Liver (tissue), 3 donors: ENCODE results near the gene TNKS2.

ENCODE experiments used
- EGR1 ChIP-seq, 2 donors: IDR thresholded peaks; 2 replicates each; pipeline ENCODE4 v1.6.1; 2016 to 2018; ENCODE audit warnings: antibody characterized with exemption in 2 of 2, low read depth in 2 of 2
- GABPA ChIP-seq, 2 donors: IDR thresholded peaks in 1 of 2; conservative IDR thresholded peaks in 1 of 2; 2 replicates each; pipeline ENCODE4 v1.6.1; 2016; ENCODE audit warnings: antibody characterized with exemption in 2 of 2, mild to moderate bottlenecking in 1 of 2, moderate library complexity in 1 of 2
- NR2F2 ChIP-seq: IDR thresholded peaks from 2 replicates; pipeline ENCODE4 v1.6.1; 2016; ENCODE audit warnings: antibody characterized with exemption
- RAD21 ChIP-seq, 2 donors: IDR thresholded peaks; 2 replicates each; pipeline ENCODE4 v1.6.1; 2016; ENCODE audit warnings: antibody characterized with exemption in 2 of 2, mild to moderate bottlenecking in 2 of 2
- TAF1 ChIP-seq: conservative IDR thresholded peaks from 2 replicates; pipeline ENCODE4 v1.6.1; 2016; ENCODE audit warnings: antibody characterized with exemption, mild to moderate bottlenecking
- YY1 ChIP-seq: IDR thresholded peaks from 2 replicates; pipeline ENCODE4 v1.6.1; 2016; ENCODE audit warnings: antibody characterized with exemption, mild to moderate bottlenecking
- TF ChIP-seq, protein P1 (sequence below): fragments of 150-350 bp; IDR thresholded peaks from 2 replicates; pipeline ENCODE4 v1.5.1; 2017; ENCODE audit warnings: improper control_type of control experiment, low read depth, low read length; ENCODE audit not compliant: missing input control
- TF ChIP-seq, protein P2 (sequence below): IDR thresholded peaks from 2 replicates; pipeline ENCODE4 v1.6.1; 2016; ENCODE audit warnings: antibody characterized with exemption
- TF ChIP-seq, protein P3 (sequence below): IDR thresholded peaks from 2 replicates; pipeline ENCODE4 v1.6.1; 2016; ENCODE audit warnings: antibody characterized with exemption
- TF ChIP-seq, protein P4 (sequence below): IDR thresholded peaks from 2 replicates; pipeline ENCODE4 v1.6.1; 2016; ENCODE audit warnings: antibody characterized with exemption, mild to moderate bottlenecking
- donor health status: healthy.
- donor health status: healthy.

DNA sequence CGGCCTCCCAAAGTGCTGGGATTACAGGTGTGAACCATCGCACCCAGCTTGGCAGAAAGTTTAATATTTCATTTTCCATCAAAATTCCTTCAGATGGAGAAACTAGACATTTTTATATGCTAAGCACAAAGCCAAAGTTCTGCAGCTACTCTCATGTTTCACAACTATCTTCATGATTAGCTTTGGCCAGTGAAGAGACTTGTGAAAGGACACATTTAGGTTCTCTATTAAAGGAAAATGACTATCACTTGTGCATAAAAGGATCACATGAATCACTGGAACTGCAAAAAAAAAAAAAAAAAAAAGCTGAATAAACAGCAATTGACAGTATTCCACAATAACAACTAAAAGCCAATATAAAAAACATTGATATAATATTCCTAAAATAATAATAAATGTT, 94.8 kb downstream of the TNKS2 start:
- TF ChIP-seq, protein P1, sequence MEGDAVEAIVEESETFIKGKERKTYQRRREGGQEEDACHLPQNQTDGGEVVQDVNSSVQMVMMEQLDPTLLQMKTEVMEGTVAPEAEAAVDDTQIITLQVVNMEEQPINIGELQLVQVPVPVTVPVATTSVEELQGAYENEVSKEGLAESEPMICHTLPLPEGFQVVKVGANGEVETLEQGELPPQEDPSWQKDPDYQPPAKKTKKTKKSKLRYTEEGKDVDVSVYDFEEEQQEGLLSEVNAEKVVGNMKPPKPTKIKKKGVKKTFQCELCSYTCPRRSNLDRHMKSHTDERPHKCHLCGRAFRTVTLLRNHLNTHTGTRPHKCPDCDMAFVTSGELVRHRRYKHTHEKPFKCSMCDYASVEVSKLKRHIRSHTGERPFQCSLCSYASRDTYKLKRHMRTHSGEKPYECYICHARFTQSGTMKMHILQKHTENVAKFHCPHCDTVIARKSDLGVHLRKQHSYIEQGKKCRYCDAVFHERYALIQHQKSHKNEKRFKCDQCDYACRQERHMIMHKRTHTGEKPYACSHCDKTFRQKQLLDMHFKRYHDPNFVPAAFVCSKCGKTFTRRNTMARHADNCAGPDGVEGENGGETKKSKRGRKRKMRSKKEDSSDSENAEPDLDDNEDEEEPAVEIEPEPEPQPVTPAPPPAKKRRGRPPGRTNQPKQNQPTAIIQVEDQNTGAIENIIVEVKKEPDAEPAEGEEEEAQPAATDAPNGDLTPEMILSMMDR = no peak
- no peak for TF ChIP-seq GABPA (IDR thresholded peaks at IDR 0.05 in 1 of 2, conservative IDR thresholded peaks at IDR 0.05 in 1 of 2)
- no peak for TF ChIP-seq NR2F2
- TF ChIP-seq, protein P2, sequence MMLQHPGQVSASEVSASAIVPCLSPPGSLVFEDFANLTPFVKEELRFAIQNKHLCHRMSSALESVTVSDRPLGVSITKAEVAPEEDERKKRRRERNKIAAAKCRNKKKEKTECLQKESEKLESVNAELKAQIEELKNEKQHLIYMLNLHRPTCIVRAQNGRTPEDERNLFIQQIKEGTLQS = no peak
- TF ChIP-seq, protein P3, sequence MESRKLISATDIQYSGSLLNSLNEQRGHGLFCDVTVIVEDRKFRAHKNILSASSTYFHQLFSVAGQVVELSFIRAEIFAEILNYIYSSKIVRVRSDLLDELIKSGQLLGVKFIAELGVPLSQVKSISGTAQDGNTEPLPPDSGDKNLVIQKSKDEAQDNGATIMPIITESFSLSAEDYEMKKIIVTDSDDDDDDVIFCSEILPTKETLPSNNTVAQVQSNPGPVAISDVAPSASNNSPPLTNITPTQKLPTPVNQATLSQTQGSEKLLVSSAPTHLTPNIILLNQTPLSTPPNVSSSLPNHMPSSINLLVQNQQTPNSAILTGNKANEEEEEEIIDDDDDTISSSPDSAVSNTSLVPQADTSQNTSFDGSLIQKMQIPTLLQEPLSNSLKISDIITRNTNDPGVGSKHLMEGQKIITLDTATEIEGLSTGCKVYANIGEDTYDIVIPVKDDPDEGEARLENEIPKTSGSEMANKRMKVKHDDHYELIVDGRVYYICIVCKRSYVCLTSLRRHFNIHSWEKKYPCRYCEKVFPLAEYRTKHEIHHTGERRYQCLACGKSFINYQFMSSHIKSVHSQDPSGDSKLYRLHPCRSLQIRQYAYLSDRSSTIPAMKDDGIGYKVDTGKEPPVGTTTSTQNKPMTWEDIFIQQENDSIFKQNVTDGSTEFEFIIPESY = no peak
- TF ChIP-seq YY1 = no peak
- TF ChIP-seq EGR1 (IDR thresholded peaks at IDR 0.05; ENCODE audit: low read depth in 2 of 2) = no peak
- TF ChIP-seq, protein P4, sequence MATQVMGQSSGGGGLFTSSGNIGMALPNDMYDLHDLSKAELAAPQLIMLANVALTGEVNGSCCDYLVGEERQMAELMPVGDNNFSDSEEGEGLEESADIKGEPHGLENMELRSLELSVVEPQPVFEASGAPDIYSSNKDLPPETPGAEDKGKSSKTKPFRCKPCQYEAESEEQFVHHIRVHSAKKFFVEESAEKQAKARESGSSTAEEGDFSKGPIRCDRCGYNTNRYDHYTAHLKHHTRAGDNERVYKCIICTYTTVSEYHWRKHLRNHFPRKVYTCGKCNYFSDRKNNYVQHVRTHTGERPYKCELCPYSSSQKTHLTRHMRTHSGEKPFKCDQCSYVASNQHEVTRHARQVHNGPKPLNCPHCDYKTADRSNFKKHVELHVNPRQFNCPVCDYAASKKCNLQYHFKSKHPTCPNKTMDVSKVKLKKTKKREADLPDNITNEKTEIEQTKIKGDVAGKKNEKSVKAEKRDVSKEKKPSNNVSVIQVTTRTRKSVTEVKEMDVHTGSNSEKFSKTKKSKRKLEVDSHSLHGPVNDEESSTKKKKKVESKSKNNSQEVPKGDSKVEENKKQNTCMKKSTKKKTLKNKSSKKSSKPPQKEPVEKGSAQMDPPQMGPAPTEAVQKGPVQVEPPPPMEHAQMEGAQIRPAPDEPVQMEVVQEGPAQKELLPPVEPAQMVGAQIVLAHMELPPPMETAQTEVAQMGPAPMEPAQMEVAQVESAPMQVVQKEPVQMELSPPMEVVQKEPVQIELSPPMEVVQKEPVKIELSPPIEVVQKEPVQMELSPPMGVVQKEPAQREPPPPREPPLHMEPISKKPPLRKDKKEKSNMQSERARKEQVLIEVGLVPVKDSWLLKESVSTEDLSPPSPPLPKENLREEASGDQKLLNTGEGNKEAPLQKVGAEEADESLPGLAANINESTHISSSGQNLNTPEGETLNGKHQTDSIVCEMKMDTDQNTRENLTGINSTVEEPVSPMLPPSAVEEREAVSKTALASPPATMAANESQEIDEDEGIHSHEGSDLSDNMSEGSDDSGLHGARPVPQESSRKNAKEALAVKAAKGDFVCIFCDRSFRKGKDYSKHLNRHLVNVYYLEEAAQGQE = no peak
- no peak for TF ChIP-seq RAD21 (IDR thresholded peaks at IDR 0.05)
- no peak for TF ChIP-seq TAF1
